ENCODE measurements around the gene LPP.
"Not testable (repeated sequence)": the region's sequence is repeated elsewhere in the genome, so short reads cannot be mapped to it uniquely, and the experiment has no call there.

LPP gene

DNA sequence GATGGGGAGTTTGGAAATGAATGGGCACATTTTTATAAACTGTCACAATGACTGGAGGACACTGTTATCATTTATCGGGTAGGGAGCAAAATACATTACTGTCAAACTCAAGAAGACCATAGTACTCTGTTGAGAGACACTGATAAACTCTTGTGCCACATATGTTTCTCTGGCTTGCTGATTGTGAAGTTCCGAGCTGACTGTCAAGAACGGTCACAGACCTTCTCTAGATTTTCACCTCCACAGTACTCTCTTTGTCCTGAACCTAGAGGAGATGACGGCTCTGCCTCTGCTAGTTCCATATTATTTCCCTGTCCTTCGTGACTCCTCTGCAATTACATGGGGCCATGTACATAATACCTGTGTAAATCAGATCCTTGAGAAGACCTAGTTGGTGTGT lies 451.9 kb downstream of the LPP start:
- TF ChIP-seq, protein P1, sequence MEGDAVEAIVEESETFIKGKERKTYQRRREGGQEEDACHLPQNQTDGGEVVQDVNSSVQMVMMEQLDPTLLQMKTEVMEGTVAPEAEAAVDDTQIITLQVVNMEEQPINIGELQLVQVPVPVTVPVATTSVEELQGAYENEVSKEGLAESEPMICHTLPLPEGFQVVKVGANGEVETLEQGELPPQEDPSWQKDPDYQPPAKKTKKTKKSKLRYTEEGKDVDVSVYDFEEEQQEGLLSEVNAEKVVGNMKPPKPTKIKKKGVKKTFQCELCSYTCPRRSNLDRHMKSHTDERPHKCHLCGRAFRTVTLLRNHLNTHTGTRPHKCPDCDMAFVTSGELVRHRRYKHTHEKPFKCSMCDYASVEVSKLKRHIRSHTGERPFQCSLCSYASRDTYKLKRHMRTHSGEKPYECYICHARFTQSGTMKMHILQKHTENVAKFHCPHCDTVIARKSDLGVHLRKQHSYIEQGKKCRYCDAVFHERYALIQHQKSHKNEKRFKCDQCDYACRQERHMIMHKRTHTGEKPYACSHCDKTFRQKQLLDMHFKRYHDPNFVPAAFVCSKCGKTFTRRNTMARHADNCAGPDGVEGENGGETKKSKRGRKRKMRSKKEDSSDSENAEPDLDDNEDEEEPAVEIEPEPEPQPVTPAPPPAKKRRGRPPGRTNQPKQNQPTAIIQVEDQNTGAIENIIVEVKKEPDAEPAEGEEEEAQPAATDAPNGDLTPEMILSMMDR (IDR thresholded peaks at IDR 0.05; ENCODE audit: control insufficient read depth, insufficient read depth, low read depth, low read length, missing control alignments): no peak
- H3K4me3 ChIP-seq (ENCODE audit: control insufficient read depth, low read depth, low read length): no peak overlapping the region
- DNase-seq (ENCODE audit: low read depth): no peak

DNA sequence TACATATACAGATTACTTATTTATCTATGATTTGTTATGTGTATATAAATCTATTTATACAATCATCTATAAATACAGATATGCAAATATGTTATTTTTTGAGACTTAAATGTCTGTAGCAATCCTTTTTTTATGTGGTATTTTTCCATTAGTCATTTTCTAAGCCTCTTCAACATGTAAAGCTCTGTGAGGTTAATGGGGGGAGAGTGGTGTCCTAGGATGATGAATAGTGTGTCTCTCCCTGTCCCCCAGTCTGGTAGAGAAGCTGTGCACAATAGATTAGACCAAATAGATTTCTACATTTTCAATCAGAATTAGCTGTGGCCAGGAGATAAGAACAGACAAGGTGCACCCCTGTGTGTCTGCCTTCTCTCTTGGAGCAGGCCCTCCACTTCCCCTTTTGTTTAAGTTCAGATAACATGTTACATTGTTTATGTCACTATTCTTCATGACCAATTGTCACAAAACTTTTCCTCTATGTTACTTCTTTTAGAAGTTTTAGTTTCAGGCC lies 453.9 kb downstream of the LPP start:
- no peak overlapping the region for H3K4me3 ChIP-seq (ENCODE audit: control insufficient read depth, low read depth, low read length)
- DNase-seq (ENCODE audit: low read depth): no peak
- TF ChIP-seq, protein P1 (IDR thresholded peaks at IDR 0.05; ENCODE audit: control insufficient read depth, insufficient read depth, low read depth, low read length, missing control alignments): no peak

DNA sequence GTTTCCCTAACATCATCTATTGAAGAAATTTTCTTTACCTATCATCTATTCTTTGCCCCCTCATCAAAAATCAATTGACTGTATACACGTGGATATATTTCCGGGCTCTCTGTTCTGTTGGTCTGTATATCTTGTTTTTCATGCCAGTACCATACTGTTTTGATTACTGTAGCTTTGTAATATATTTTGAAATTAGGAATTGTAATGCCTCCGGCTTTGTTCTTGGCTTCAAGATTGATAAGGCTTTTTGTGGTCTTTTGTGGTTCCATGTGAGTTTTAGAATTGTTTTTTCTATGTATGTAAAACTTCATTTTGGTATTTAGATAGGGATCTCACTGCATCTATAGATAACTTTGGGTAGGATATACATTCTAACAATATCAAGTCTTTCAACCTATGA lies 454.4 kb downstream of the LPP start:
- TF ChIP-seq, protein P1 (IDR thresholded peaks at IDR 0.05; ENCODE audit: control insufficient read depth, insufficient read depth, low read depth, low read length, missing control alignments): no peak
- no peak for DNase-seq (ENCODE audit: low read depth)
- H3K4me3 ChIP-seq (ENCODE audit: control insufficient read depth, low read depth, low read length): no peak overlapping the region

DNA sequence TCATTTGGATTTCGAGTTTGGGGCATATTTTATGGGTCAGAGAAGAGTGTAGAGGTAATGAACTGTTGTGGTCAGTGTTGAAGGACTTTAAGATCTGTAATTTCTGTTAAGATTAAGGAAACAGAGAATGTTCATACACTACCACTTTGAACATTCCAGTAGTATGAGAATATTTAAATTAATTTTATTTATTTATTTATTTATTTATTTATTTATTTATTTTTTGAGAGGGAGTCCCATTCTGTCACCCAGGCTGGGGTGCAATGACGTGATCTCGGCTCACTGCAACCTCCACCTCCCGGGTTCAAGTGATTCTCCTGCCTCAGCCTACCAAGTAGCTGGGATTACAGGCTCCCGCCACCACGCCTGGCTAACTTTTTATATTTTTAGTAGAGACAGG lies 459.8 kb downstream of the LPP start:
- DNase-seq (ENCODE audit: low read depth); H3K4me3 ChIP-seq (ENCODE audit: control insufficient read depth, low read depth, low read length): not testable (repeated sequence)

DNA sequence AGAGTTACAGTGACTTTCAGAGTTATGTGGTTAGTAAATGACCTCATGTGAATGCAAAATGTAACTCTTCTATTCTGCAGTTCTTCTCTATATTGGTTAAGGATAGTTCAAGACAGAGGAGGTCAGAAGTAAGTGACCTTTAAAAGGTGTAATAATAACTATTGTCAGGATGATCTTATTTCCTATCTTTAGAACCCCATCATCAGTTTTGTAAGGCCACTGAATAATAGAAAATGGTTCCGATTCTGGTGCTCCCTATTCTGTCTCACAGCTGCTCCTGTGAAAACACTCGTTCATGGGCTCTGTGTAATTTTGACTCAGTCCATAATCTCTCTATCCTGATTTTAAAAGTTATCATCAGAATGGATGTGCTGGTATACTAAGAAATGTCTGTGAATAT lies 463.3 kb downstream of the LPP start:
- TF ChIP-seq, protein P1 (IDR thresholded peaks at IDR 0.05; ENCODE audit: control insufficient read depth, insufficient read depth, low read depth, low read length, missing control alignments): no peak
- DNase-seq (ENCODE audit: low read depth): no peak
- H3K4me3 ChIP-seq (ENCODE audit: control insufficient read depth, low read depth, low read length): no peak overlapping the region

DNA sequence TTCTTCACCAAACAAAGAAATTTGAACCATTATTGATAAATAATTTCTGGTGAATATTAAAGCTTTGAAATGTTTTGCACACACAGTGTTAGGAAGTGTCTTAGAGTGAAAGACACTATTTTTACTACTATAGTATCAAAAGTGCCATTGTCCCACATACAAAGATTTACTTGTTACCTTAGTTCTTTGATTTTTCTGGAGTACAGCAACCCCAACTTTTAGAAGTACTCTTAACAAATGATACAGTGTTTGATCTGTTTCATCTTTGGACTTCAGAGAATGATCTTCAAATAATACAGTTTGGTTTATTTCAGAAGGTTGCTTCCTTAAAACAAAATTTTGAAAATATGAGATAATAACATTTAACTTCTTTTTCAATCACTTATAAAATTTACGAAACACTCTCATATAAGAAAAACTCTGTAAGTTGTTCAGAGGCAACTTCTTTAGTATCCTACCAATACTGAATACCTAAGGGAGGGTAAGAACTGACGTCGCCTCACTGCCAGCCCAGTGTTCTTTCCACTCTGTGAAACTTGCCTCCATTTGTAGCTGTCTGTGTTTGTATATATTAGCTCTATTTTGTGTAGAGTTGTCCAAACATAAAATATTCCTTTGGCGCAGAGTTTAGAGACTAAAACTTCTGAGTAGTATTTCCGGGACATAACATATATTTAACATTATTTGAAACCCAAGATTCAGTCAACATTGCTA lies 464.2 kb downstream of the LPP start:
- TF ChIP-seq, protein P1 (IDR thresholded peaks at IDR 0.05; ENCODE audit: control insufficient read depth, insufficient read depth, low read depth, low read length, missing control alignments): no peak
- no peak for DNase-seq (ENCODE audit: low read depth)
- no peak overlapping the region for H3K4me3 ChIP-seq (ENCODE audit: control insufficient read depth, low read depth, low read length)

DNA sequence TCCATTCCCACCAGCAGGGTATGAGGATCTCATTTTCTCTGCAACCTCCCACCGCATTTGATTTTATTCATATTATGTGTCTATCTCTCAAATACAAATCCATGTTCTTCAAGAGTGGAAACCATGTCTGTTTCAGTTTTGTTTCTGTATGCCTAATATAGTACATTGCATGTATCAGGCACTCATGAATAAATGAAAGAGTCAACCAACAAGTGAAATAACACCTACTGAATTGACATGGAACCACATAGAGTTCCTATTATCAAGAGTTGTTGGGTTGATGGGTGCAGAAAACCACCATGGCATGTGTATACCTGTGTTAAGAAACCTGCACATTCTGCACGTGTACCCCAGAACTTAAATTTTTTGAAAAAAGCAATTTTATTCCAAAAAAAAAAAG lies 466.8 kb downstream of the LPP start:
- TF ChIP-seq, protein P1 (IDR thresholded peaks at IDR 0.05; ENCODE audit: control insufficient read depth, insufficient read depth, low read depth, low read length, missing control alignments): no peak
- no peak for DNase-seq (ENCODE audit: low read depth)
- no peak overlapping the region for H3K4me3 ChIP-seq (ENCODE audit: control insufficient read depth, low read depth, low read length)

All from AG09309 (cell line).